GM21825 (cell line): Measurements from ENCODE around the gene DUSP2.

ENCODE experiments used
- ATAC-seq: cut with Tn5 transposase; IDR thresholded peaks from one replicate; pipeline ENCODE4 v1.9.1; 2021; ENCODE audit warnings: mild to moderate bottlenecking, moderate library complexity; ENCODE audit not compliant: unreplicated experiment

DUSP2 gene

GRCh38 chr2:96103761-96104486, 41.3 kb downstream of the DUSP2 start:
- no peak for ATAC-seq

DNA sequence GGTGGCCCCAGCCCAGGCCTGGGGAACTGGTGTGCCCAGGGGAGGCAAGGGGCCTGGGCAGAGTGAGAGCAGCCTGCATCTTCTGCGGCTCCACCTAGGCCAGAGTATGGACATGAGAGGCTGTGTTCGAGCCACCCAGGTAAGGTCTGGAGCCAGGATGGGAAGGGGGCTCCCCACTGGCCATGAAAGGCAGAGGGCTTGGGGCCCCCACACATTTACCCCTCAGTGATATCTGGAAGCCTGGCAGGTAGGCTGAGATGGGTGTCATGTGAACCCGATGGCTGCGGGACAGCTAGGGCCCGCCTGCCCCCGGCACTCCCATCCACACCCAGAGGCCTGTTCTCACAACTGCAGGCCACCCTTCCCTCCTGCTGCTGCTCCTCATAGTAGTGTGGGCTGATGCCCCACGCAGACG, 42.0 kb downstream of the DUSP2 start:
- ATAC-seq = no peak

- ATAC-seq = no peak
Observed at GRCh38 chr2:96102596-96103186, 42.5 kb downstream of the DUSP2 start.

DNA sequence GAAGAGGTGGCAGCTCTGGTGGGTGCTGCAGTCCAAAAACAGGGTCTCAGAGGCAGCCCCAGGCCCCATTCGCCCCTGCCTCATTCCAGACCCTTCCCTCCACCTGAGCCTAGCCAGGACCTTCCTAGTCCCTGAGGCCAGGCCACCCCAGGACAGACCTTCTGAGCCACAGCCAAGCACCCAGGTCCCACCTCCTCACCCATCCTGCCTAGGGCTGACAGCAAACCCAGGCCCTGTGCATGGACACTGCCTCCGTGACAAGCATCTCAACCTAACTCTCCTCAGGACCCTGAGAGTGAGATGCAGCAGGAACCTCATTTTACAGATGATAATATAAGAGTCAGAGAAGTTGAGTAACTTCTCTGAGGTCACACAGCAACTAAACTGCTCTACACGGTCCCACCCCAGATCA, 44.3 kb downstream of the DUSP2 start:
- no peak for ATAC-seq

GRCh38 chr2:96099861-96100798, 45.1 kb downstream of the DUSP2 start:
- ATAC-seq = no peak

GRCh38 chr2:96098900-96099590, 46.2 kb downstream of the DUSP2 start:
- ATAC-seq = no peak

DNA sequence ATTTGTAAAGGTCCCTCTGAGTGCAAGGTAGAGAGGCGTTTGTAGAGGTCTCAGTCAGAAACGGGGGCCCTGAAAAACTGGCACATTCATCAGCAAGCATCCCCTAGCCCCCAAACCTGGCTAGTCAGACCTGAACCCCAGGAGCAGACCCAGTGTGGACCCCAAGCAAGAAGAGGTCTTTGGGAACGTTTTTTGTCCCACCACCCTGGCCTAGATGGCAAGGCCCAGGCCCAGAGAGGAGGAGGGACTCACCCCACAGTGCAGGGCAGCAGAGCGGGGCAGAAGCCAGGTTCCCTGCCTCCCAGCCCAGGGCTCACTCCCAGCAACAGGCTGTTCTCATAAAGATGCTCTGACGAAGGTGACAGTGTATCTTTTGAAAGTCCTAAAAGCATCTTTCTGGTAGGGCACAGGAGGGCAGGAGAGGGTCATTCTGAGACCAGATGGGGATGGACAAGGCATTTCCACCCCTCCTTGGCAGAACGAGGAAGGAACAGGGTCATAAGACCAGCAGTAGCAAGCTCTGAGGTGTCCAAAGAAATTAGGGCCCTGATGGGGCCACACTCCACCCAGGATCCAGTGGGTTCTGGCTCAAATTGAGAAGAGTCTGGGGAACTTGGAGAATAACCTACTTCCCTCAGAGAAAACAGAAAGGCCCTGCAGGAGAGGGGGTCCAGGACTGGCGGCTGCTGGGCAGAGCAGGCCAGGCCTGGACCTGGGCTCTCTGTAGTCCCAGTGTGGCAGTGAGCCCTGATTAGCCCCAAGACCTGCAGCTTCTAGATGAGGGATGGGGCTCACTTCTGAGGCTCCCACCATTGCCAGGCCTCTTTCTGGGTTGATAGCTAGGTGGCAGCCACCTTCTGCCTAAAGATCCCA, 47.1 kb downstream of the DUSP2 start:
- no peak for ATAC-seq

DNA sequence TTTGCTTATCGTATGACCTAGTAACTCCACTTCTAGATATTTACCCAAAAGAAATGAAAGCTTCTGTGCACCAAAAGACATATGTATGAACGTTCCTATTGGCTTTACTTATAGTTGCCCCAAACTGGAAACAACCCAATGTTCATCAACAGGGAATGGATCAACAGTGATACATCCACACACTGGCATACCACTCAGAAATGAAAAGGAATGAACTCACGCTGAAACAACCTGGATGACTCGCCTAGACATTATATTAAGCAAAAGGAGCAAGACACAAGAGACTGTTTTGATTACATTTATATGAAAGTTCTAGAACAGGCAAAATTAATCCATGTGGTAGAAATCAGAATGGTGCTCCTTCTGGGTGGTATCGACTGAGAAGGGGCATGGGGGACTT, 47.8 kb downstream of the DUSP2 start:
- ATAC-seq = no peak

GRCh38 chr2:96095116-96095636, 50.1 kb downstream of the DUSP2 start:
- no peak for ATAC-seq

GRCh38 chr2:96093528-96093927, 51.7 kb downstream of the DUSP2 start:
- ATAC-seq = no peak
